SK-N-SH (cell line): ENCODE results near the gene ANKRD34A. TPM values are rescaled to one million over a fixed set of nuclear protein-coding genes. Genes with fewer than 3 reads are reported as not detected.

ENCODE experiments used
- CTCF ChIA-PET: fragments of 300-600, 350-600 bp; formaldehyde crosslinking; extraction: SDS; loops from one replicate; lab custom pipeline; 2021; lab: Yijun Ruan, JAX
- POLR2A ChIA-PET: fragments of 350-600 bp; sonication (Branson Sonifier 250); formaldehyde crosslinking; extraction: SDS; loops from one replicate; lab custom pipeline; 2020; ENCODE audit warnings: antibody characterized with exemption, inconsistent platforms; lab: Yijun Ruan, JAX
- DNase-seq: peaks from one replicate; pipeline ENCODE4 v3.0.0; 2012
- H2AFZ ChIP-seq: fragments of 200-600 bp; sonication (generic); 2 replicates; pipeline ENCODE4 v1.8.1; 2016; ENCODE audit warnings: antibody characterized with exemption, mild to moderate bottlenecking, low read depth
- H3F3A ChIP-seq: fragments of 200-600 bp; sonication (generic); replicated peaks from 2 replicates; pipeline ENCODE3; 2016; ENCODE audit warnings: antibody characterized with exemption, mild to moderate bottlenecking; ENCODE audit not compliant: insufficient read depth
- H3K27ac ChIP-seq, 2 experiments: fragments of 200-500 bp in 1 of 2; fragments of 200-600 bp in 1 of 2; sonication (Bioruptor generic) in 1 of 2; sonication (generic), shearing (Covaris generic) in 1 of 2; 2 replicates each; pipeline versions ENCODE4 v1.5.1 to v1.6.1; 2014 to 2016; ENCODE audit warnings: low read depth in 2 of 2, inconsistent platforms in 1 of 2, low read length in 1 of 2, mild to moderate bottlenecking in 1 of 2, mixed read lengths in 1 of 2
- H3K27me3 ChIP-seq: fragments of 200-600 bp; sonication (generic), shearing (Covaris generic); 2 replicates; pipeline ENCODE4 v1.6.1; 2016; ENCODE audit warnings: mixed run types; ENCODE audit not compliant: insufficient read depth
- H3K36me3 ChIP-seq, 2 experiments: fragments of 200-500 bp in 1 of 2; fragments of 200-600 bp in 1 of 2; sonication (Bioruptor generic) in 1 of 2; sonication (generic) in 1 of 2; replicated peaks in 1 of 2; 2 replicates each; pipeline versions ENCODE3 to v1.5.1; 2014 to 2016; ENCODE audit warnings: low read length in 1 of 2, mild to moderate bottlenecking in 1 of 2; ENCODE audit not compliant: insufficient read depth in 2 of 2, control insufficient read depth in 1 of 2
- H3K4me1 ChIP-seq, 2 experiments: fragments of 200-500 bp in 1 of 2; fragments of 200-600 bp in 1 of 2; sonication (Bioruptor generic) in 1 of 2; sonication (generic), shearing (Covaris generic) in 1 of 2; 2 replicates each; pipeline versions ENCODE4 v1.5.1 to v1.6.1; 2014 to 2016; ENCODE audit warnings: low read depth in 1 of 2, low read length in 1 of 2, mixed run types in 1 of 2; ENCODE audit not compliant: insufficient read depth in 2 of 2, control insufficient read depth in 1 of 2
- H3K4me2 ChIP-seq: fragments of 200-600 bp; sonication (generic), shearing (Covaris generic); 2 replicates; pipeline ENCODE4 v1.6.1; 2017; ENCODE audit warnings: mixed run types
- H3K4me3 ChIP-seq, 2 experiments: fragments of 200-500 bp in 1 of 2; fragments of 200-600 bp in 1 of 2; sonication (Bioruptor generic) in 1 of 2; sonication (generic), shearing (Covaris generic) in 1 of 2; 2 replicates each; pipeline versions ENCODE4 v1.5.1 to v1.8.1; 2014 to 2016; ENCODE audit warnings: low read depth in 2 of 2, inconsistent platforms in 1 of 2, low read length in 1 of 2, mild to moderate bottlenecking in 1 of 2, mixed read lengths in 1 of 2, moderate library complexity in 1 of 2
- H3K79me2 ChIP-seq: fragments of 200-600 bp; sonication (generic); 2 replicates; pipeline ENCODE4 v1.8.1; 2017; ENCODE audit warnings: mild to moderate bottlenecking; ENCODE audit not compliant: insufficient read depth
- H3K9ac ChIP-seq: fragments of 200-600 bp; sonication (generic); 2 replicates; pipeline ENCODE4 v1.6.1; 2017; ENCODE audit warnings: mixed run types
- H3K9me2 ChIP-seq: fragments of 200-600 bp; sonication (generic); 2 replicates; pipeline ENCODE4 v1.6.1; 2017; ENCODE audit warnings: mixed run types
- H3K9me3 ChIP-seq: fragments of 200-600 bp; sonication (generic); 2 replicates; pipeline ENCODE4 v1.6.1; 2017; ENCODE audit warnings: mixed run types, mild to moderate bottlenecking, moderate library complexity
- H4K20me1 ChIP-seq: fragments of 200-600 bp; sonication (generic); 2 replicates; pipeline ENCODE4 v1.6.1; 2017; ENCODE audit warnings: mild to moderate bottlenecking, mixed run types; ENCODE audit not compliant: insufficient read depth
- CHD2 ChIP-seq: fragments of 150-350 bp; IDR thresholded peaks from 2 replicates; pipeline ENCODE4 v1.6.1; 2018; ENCODE audit warnings: low read length; ENCODE audit not compliant: partially characterized antibody
- ELF1 ChIP-seq: IDR thresholded peaks from 2 replicates; pipeline ENCODE4 v1.4.0; 2012
- FOSL2 ChIP-seq: IDR thresholded peaks from 2 replicates; pipeline ENCODE4 v1.4.0; 2012; ENCODE audit warnings: low read depth, mild to moderate bottlenecking, moderate library complexity, borderline replicate concordance
- GABPA ChIP-seq: IDR thresholded peaks from 2 replicates; pipeline ENCODE4 v1.4.0; 2012; ENCODE audit warnings: low read depth, mild to moderate bottlenecking
- GATA2 ChIP-seq: sonication (generic); formaldehyde crosslinking; IDR thresholded peaks from 2 replicates; pipeline ENCODE4 v1.5.0; 2020; ENCODE audit warnings: mild to moderate bottlenecking, missing genetic modification reagents
- MXI1 ChIP-seq: IDR thresholded peaks from 2 replicates; pipeline ENCODE4 v1.6.1; 2012; ENCODE audit warnings: mild to moderate bottlenecking, low read depth, low read length, improper control_type of control experiment
- NRF1 ChIP-seq: IDR thresholded peaks from 2 replicates; pipeline ENCODE4 v1.6.1; 2012; ENCODE audit warnings: low read depth, mild to moderate bottlenecking, low read length
- POLR2AphosphoS5 ChIP-seq: IDR thresholded peaks from 2 replicates; pipeline ENCODE4 v1.6.1; 2012; ENCODE audit warnings: low read depth, low read length
- RAD21 ChIP-seq: IDR thresholded peaks from 2 replicates; pipeline ENCODE4 v1.6.1; 2012; ENCODE audit warnings: mild to moderate bottlenecking, low read length
- RFX5 ChIP-seq: IDR thresholded peaks from 2 replicates; pipeline ENCODE4 v1.6.1; 2012; ENCODE audit warnings: mild to moderate bottlenecking, improper control_type of control experiment, low read length
- SIN3A ChIP-seq: IDR thresholded peaks from 2 replicates; pipeline ENCODE4 v1.6.1; 2012; ENCODE audit warnings: low read depth, mild to moderate bottlenecking, low read length, moderate library complexity, borderline replicate concordance
- SMC3 ChIP-seq: IDR thresholded peaks from 2 replicates; pipeline ENCODE4 v1.6.1; 2012; ENCODE audit warnings: low read depth, low read length, improper control_type of control experiment
- TAF1 ChIP-seq: IDR thresholded peaks from 2 replicates; pipeline ENCODE4 v1.6.1; 2012; ENCODE audit warnings: low read depth, mild to moderate bottlenecking, low read length, moderate library complexity, borderline replicate concordance
- YY1 ChIP-seq: IDR thresholded peaks from 2 replicates; pipeline ENCODE4 v1.4.0; 2012; ENCODE audit warnings: low read depth, mild to moderate bottlenecking
- WGBS: methylation state at CpG from one replicate; pipeline ENCODE4 v1.1.6; 2017; ENCODE audit warnings: low lambda C conversion rate; 5-methylcytosine and 5-hydroxymethylcytosine counted together
- polyA plus RNA-seq, 3 experiments: library from polyadenylated mRNA; depleted of rRNA; stranded (reverse); fragments of >200 nt; gene quantifications; 2 replicates each; pipeline ENCODE4 v1.2.3, GENCODE V29; 2012
- TF ChIP-seq, protein P1 (sequence below): fragments of 150-350 bp; IDR thresholded peaks from 2 replicates; pipeline ENCODE4 v1.6.1; 2016; ENCODE audit warnings: mild to moderate bottlenecking, low read depth, low read length
- TF ChIP-seq, protein P2 (sequence below): IDR thresholded peaks from 2 replicates; pipeline ENCODE4 v1.4.0; 2012; ENCODE audit warnings: low read depth
- TF ChIP-seq, protein P3 (sequence below): IDR thresholded peaks from 2 replicates; pipeline ENCODE4 v1.6.1; 2012; ENCODE audit warnings: mild to moderate bottlenecking, low read depth, low read length, moderate library complexity
- TF ChIP-seq, protein P4 (sequence below): fragments of 200-600 bp; sonication (generic); IDR thresholded peaks from 2 replicates; pipeline ENCODE4 v1.6.1; 2017; ENCODE audit warnings: antibody characterized with exemption, mild to moderate bottlenecking, moderate library complexity
- TF ChIP-seq, protein P5 (sequence below): IDR thresholded peaks from 2 replicates; pipeline ENCODE4; 2012

Gene ANKRD34A
- polyA plus RNA-seq, 1 of the 3 experiments (the other 2 are of a cell fraction) = 2.6 TPM

DNA sequence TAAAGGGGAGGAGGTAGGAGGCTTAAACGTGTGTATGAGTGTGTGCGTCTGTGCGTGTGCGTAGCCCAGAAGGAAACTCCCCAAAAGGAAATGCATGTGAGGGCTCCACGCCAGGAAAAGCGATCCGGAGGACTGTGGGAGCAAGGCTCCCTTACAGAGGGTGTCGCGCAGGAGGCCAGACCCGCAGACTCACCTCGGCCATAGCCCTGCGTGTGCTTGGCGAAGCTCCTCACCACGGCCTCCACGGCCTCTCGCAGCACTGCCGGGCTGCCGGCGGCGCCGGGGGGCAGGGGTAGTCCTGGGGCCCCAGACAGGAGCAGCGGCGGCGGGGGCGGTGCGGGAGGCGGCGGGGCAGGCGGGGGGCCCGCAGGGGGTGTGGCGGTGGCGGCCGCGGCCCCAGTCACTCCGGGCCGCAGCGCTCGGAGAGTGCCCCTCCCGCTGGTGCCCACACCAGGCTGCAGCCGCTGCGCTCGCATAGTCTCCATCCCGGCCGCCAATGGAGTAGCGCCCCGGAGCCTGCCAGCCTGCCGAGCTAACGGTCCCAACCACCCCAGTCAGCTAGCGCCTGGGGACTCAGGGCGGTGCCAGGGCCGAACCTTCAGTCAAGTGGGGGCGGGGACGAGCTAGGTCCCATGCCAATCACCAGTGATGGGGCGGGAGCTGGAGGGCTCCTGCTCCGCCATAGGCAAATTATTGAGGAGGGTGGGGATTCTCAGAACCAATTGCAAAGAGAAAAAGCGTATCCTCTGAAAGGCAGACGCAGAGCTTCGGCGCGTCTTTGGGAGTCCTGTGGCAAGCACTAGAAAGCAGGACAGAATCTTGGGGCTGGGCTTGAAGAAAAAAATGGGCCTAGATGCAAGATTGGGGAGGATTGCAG is 6.7 kb downstream of the ANKRD34A start, which contains the start of gene LIX1L:
TSS of gene LIX1L (minus strand) at position 575 of the 877 bp plus-strand sequence. CDS start at position 485, 90 bp downstream.
- Histone ChIP-seq H3K9me2 (no peaks in the 10 kb centered on the region), H4K20me1 (no peaks in the 10 kb centered on the region; the same call in 1 of the 2 replicates), H3K4me3 (peak within 1 kb of the TSS; percentile 62 to 74), H3K4me2 (peak within 1 kb of the TSS; percentile 78), H3K27ac (peak within 1 kb of the TSS; percentile 82 to 99), H3K9ac (peak within 1 kb of the TSS; percentile 73), H3F3A (peaks cover 25% of the 10 kb centered on the region), H3K9me3 (no peaks in the 10 kb centered on the region), H3K79me2 (peaks cover 47% of the 10 kb centered on the region), H2AFZ (peak within 1 kb of the TSS; percentile 47), H3K27me3 (no peaks in the 10 kb centered on the region), H3K36me3 (no peaks in the 10 kb centered on the region), H3K4me1 (peaks cover 26 to 52% of the 10 kb centered on the region in 2 experiments)
- POLR2A ChIA-PET = interaction anchor here (0.6 to 2.5 kb wide), 7 partner anchors 14 to 99 kb away, joined by 3 to 34 read pairs (median 4); partner anchors contain the start of genes PEX11B, PIAS3 and RBM8A
- DNase-seq = peak; percentile 95
- under 1% methylated on average over 19 of the region's 60 CpGs for WGBS
- TF ChIP-seq, protein P1, sequence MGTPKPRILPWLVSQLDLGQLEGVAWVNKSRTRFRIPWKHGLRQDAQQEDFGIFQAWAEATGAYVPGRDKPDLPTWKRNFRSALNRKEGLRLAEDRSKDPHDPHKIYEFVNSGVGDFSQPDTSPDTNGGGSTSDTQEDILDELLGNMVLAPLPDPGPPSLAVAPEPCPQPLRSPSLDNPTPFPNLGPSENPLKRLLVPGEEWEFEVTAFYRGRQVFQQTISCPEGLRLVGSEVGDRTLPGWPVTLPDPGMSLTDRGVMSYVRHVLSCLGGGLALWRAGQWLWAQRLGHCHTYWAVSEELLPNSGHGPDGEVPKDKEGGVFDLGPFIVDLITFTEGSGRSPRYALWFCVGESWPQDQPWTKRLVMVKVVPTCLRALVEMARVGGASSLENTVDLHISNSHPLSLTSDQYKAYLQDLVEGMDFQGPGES = peak; percentile 26; the same call in 1 of the 2 replicates
- TF ChIP-seq RAD21 (no peak), YY1 (no peak), NRF1 (peak; percentile 43; the same call in 1 of the 2 replicates), GATA2 (no peak), ELF1 (no peak), GABPA (0 out of 2 replicates have a peak, but pooled peaks have one; percentile 27), MXI1 (peak; percentile 78; the same call in 1 of the 2 replicates), SIN3A (0 out of 2 replicates have a peak, but pooled peaks have one; percentile 9), TAF1 (peak; percentile 63), FOSL2 (no peak), POLR2AphosphoS5 (peak; percentile 71), CHD2 (peak; percentile 89), SMC3 (no peak), RFX5 (peak; percentile 71)
- TF ChIP-seq, protein P2, sequence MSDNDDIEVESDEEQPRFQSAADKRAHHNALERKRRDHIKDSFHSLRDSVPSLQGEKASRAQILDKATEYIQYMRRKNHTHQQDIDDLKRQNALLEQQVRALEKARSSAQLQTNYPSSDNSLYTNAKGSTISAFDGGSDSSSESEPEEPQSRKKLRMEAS = peak; percentile 54; the same call in 1 of the 2 replicates
- TF ChIP-seq, protein P3, sequence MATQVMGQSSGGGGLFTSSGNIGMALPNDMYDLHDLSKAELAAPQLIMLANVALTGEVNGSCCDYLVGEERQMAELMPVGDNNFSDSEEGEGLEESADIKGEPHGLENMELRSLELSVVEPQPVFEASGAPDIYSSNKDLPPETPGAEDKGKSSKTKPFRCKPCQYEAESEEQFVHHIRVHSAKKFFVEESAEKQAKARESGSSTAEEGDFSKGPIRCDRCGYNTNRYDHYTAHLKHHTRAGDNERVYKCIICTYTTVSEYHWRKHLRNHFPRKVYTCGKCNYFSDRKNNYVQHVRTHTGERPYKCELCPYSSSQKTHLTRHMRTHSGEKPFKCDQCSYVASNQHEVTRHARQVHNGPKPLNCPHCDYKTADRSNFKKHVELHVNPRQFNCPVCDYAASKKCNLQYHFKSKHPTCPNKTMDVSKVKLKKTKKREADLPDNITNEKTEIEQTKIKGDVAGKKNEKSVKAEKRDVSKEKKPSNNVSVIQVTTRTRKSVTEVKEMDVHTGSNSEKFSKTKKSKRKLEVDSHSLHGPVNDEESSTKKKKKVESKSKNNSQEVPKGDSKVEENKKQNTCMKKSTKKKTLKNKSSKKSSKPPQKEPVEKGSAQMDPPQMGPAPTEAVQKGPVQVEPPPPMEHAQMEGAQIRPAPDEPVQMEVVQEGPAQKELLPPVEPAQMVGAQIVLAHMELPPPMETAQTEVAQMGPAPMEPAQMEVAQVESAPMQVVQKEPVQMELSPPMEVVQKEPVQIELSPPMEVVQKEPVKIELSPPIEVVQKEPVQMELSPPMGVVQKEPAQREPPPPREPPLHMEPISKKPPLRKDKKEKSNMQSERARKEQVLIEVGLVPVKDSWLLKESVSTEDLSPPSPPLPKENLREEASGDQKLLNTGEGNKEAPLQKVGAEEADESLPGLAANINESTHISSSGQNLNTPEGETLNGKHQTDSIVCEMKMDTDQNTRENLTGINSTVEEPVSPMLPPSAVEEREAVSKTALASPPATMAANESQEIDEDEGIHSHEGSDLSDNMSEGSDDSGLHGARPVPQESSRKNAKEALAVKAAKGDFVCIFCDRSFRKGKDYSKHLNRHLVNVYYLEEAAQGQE = no peak
- TF ChIP-seq, protein P4, sequence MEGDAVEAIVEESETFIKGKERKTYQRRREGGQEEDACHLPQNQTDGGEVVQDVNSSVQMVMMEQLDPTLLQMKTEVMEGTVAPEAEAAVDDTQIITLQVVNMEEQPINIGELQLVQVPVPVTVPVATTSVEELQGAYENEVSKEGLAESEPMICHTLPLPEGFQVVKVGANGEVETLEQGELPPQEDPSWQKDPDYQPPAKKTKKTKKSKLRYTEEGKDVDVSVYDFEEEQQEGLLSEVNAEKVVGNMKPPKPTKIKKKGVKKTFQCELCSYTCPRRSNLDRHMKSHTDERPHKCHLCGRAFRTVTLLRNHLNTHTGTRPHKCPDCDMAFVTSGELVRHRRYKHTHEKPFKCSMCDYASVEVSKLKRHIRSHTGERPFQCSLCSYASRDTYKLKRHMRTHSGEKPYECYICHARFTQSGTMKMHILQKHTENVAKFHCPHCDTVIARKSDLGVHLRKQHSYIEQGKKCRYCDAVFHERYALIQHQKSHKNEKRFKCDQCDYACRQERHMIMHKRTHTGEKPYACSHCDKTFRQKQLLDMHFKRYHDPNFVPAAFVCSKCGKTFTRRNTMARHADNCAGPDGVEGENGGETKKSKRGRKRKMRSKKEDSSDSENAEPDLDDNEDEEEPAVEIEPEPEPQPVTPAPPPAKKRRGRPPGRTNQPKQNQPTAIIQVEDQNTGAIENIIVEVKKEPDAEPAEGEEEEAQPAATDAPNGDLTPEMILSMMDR = no peak
- TF ChIP-seq, protein P5, sequence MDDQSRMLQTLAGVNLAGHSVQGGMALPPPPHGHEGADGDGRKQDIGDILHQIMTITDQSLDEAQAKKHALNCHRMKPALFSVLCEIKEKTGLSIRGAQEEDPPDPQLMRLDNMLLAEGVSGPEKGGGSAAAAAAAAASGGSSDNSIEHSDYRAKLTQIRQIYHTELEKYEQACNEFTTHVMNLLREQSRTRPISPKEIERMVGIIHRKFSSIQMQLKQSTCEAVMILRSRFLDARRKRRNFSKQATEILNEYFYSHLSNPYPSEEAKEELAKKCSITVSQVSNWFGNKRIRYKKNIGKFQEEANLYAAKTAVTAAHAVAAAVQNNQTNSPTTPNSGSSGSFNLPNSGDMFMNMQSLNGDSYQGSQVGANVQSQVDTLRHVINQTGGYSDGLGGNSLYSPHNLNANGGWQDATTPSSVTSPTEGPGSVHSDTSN = peak; percentile 99
- CTCF ChIA-PET = interaction anchor here (0.7 to 1.9 kb wide), 9 partner anchors 12 to 98 kb away, joined by 3 to 7 read pairs (median 3); partner anchors contain the start of genes PEX11B, PIAS3 and RBM8A
